Smooth muscle cell (in vitro differentiated cells): ENCODE measurements around the gene PTPRM. TPM values are rescaled to one million over a fixed set of nuclear protein-coding genes. Genes with fewer than 3 reads are reported as not detected.

ENCODE experiments used
- DNase-seq: peaks from one replicate; lab custom pipeline; 2025; ENCODE audit not compliant: unreplicated experiment; lab: John Stamatoyannopoulos, UW
- H2AFZ ChIP-seq: fragments of 200-600 bp; sonication (generic); 2 replicates; pipeline ENCODE4 v1.6.0; 2016; ENCODE audit warnings: antibody characterized with exemption, low read depth, mild to moderate bottlenecking
- H3F3A ChIP-seq: fragments of 200-600 bp; sonication (generic); 2 replicates; pipeline ENCODE4 v1.6.0; 2017; ENCODE audit warnings: antibody characterized with exemption, low read depth
- H3K27ac ChIP-seq: fragments of 200-600 bp; sonication (generic); 2 replicates; pipeline ENCODE4 v1.5.1; 2016; ENCODE audit warnings: low read depth, mild to moderate bottlenecking
- H3K27me3 ChIP-seq: fragments of 200-600 bp; sonication (generic); 2 replicates; pipeline ENCODE4 v1.6.1; 2016; ENCODE audit warnings: low read depth, mild to moderate bottlenecking
- H3K36me3 ChIP-seq: fragments of 200-600 bp; sonication (generic); 2 replicates; pipeline ENCODE4 v1.5.1; 2016; ENCODE audit warnings: low read depth
- H3K4me1 ChIP-seq: fragments of 200-600 bp; sonication (generic); 2 replicates; pipeline ENCODE4 v1.5.1; 2016; ENCODE audit warnings: low read depth
- H3K4me2 ChIP-seq: fragments of 200-600 bp; sonication (generic); 2 replicates; pipeline ENCODE4 v1.6.0; 2016; ENCODE audit warnings: mild to moderate bottlenecking
- H3K4me3 ChIP-seq: fragments of 200-600 bp; sonication (generic); 2 replicates; pipeline ENCODE4 v1.5.1; 2016; ENCODE audit warnings: mild to moderate bottlenecking
- H3K79me2 ChIP-seq: fragments of 200-600 bp; sonication (generic); 2 replicates; pipeline ENCODE4 v1.6.0; 2016; ENCODE audit warnings: low read depth, mild to moderate bottlenecking
- H3K9ac ChIP-seq: fragments of 200-600 bp; sonication (generic); 2 replicates; pipeline ENCODE4 v1.6.0; 2016; ENCODE audit warnings: low read depth
- H3K9me3 ChIP-seq: fragments of 200-600 bp; sonication (generic); replicated peaks from 2 replicates; pipeline ENCODE4 v1.5.1; 2016; ENCODE audit warnings: low read depth
- H4K20me1 ChIP-seq: fragments of 200-600 bp; sonication (generic); 2 replicates; pipeline ENCODE4 v1.6.0; 2016; ENCODE audit warnings: low read depth
- WGBS: methylation state at CpG from one replicate; pipeline ENCODE4 v1.1.7; 2016; ENCODE audit warnings: low lambda C conversion rate; 5-methylcytosine and 5-hydroxymethylcytosine counted together
- polyA plus RNA-seq: library from polyadenylated mRNA; unstranded; fragments of >200 nt; fragmentation: Nextera tagmentation; extraction: Ambion mirVana; gene quantifications from 2 replicates; pipeline ENCODE4 v1.2.1, GENCODE V29; 2016
- total RNA-seq: library from RNA; depleted of rRNA; stranded (reverse); fragments of >200 nt; gene quantifications from 2 replicates; pipeline ENCODE4 v1.2.3, GENCODE V29; 2014
- TF ChIP-seq, protein P1 (sequence below): fragments of 200-600 bp; sonication (generic); IDR thresholded peaks from 2 replicates; pipeline ENCODE4 v1.5.1; 2017; ENCODE audit warnings: borderline replicate concordance, mild to moderate bottlenecking, antibody characterized with exemption; ENCODE audit not compliant: insufficient read depth, poor library complexity, severe bottlenecking

The PTPRM gene
- total and polyA plus RNA-seq, 2 experiments from 2014 or later, result 57.5 to 115 TPM

DNA sequence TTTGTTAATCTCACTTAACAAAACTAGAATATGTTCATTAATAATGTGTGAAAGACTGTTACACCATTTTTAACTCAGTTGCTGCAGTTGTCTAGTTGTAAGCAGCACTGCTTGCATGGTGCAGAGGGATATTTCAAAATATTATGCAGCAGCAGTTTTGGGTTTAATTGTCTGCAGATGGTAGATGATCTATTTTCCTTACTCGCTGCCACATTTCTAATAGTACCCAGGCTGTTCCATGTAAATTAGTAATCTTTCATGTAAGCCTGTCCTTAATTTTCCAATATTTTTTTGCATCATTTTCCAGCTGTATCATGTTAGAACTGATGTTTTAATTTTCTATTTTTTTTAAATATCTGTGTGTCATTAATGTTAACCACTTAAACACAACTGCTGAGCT lies 554.0 kb downstream of the PTPRM start:
- H3K79me2 ChIP-seq, result no peaks in the 10 kb centered on the region
- H3F3A ChIP-seq, result no peaks in the 10 kb centered on the region
- no peak for DNase-seq
- H3K9ac ChIP-seq, result no peak overlapping the region
- H2AFZ ChIP-seq, result no peak overlapping the region
- no peak overlapping the region for H3K27ac ChIP-seq
- no peak overlapping the region for H3K4me3 ChIP-seq
- H3K4me1 ChIP-seq, result peaks cover 9% of the 10 kb centered on the region
- H3K36me3 ChIP-seq, result no peaks in the 10 kb centered on the region
- TF ChIP-seq, protein P1, sequence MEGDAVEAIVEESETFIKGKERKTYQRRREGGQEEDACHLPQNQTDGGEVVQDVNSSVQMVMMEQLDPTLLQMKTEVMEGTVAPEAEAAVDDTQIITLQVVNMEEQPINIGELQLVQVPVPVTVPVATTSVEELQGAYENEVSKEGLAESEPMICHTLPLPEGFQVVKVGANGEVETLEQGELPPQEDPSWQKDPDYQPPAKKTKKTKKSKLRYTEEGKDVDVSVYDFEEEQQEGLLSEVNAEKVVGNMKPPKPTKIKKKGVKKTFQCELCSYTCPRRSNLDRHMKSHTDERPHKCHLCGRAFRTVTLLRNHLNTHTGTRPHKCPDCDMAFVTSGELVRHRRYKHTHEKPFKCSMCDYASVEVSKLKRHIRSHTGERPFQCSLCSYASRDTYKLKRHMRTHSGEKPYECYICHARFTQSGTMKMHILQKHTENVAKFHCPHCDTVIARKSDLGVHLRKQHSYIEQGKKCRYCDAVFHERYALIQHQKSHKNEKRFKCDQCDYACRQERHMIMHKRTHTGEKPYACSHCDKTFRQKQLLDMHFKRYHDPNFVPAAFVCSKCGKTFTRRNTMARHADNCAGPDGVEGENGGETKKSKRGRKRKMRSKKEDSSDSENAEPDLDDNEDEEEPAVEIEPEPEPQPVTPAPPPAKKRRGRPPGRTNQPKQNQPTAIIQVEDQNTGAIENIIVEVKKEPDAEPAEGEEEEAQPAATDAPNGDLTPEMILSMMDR, result no peak
- WGBS, result 100% methylated on average over 1 of the region's 1 CpG
- H4K20me1 ChIP-seq, result no peaks in the 10 kb centered on the region
- no peaks in the 10 kb centered on the region for H3K9me3 ChIP-seq
- H3K4me2 ChIP-seq, result no peak overlapping the region
- no peaks in the 10 kb centered on the region for H3K27me3 ChIP-seq

DNA sequence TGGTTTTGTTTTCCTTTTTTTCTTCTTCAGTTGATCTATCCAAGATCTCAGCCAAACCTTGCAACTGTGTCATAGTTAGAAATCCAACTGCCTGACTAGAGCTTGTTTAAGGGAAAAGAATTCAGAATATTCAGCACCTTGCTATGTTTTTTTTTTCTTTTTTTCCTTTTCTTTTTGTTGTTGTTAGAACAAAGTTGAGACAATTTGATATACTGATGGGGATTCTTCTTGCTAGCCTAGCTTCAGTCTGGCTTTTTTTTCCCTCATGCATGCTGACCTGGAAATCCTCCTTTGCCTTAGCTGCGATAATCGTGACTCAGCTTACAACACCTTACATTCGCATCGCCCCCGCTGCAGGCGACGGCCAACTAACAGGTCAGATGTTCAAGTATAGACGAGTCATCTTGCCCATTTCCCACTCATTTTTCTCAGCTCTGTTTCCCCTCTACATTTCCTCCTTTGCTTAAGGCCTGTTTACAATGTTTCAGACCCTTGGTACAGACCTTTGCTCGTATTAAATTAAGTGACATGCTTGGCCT lies 554.9 kb downstream of the PTPRM start:
- H3K27me3 ChIP-seq, result no peaks in the 10 kb centered on the region
- H3K9me3 ChIP-seq, result no peaks in the 10 kb centered on the region
- no peak overlapping the region for H3K4me3 ChIP-seq
- 46% methylated on average over 9 of the region's 9 CpGs for WGBS
- H3F3A ChIP-seq, result no peaks in the 10 kb centered on the region
- H3K4me2 ChIP-seq, result no peak overlapping the region
- TF ChIP-seq, protein P1, result no peak
- no peaks in the 10 kb centered on the region for H3K79me2 ChIP-seq
- H3K9ac ChIP-seq, result no peak overlapping the region
- H3K36me3 ChIP-seq, result no peaks in the 10 kb centered on the region
- H3K27ac ChIP-seq, result peak overlapping the region; percentile 40
- H4K20me1 ChIP-seq, result no peaks in the 10 kb centered on the region
- DNase-seq, result no peak
- no peak overlapping the region for H2AFZ ChIP-seq
- peaks cover 9% of the 10 kb centered on the region for H3K4me1 ChIP-seq

DNA sequence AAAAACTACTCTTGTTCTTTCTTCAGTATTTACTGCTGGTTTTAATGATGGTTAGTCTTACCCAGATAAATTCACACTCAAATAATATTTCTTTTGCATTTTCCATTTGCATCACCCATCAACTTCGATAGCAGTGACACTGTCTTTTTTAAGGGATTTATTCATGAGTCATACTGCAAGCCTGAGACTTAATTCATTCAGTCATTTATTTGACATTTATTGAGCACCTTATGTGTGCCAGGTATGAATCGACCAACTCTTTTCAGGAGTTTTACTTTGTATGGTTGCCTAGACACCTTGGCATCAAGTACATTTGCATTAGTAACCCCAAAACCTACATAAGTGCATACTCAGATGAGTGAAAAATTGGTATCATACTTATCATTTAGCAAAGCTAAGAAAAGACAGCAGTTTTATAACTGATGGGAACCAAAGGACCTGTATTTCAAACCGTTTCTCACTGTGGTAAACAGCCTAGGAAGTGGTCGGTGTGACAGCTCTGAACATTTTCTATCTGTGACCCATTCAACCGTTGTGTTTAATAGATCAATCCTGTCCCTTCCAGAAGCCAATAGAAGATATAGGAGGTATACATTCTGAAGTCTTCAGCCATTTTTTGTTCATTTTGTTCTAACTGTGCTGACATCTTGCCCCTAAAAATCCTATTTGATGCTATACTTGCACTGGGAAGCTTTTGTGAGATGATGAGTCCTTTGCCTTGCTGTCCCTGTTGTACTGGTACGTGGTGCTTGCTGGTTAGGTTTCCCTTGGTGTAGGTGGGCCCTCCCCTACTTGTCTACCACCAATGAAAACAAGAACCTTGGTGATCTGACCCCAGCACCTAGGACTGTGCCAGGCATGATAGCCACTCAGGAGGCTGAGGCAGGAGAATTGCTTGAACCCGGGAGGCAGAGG lies 557.4 kb downstream of the PTPRM start:
- peaks cover 9% of the 10 kb centered on the region for H3K4me1 ChIP-seq
- no peaks in the 10 kb centered on the region for H3F3A ChIP-seq
- TF ChIP-seq, protein P1, result no peak
- no peak overlapping the region for H2AFZ ChIP-seq
- H3K36me3 ChIP-seq, result no peaks in the 10 kb centered on the region
- H3K9ac ChIP-seq, result no peak overlapping the region
- H3K9me3 ChIP-seq, result no peaks in the 10 kb centered on the region
- no peaks in the 10 kb centered on the region for H3K27me3 ChIP-seq
- no peak overlapping the region for H3K4me2 ChIP-seq
- H3K4me3 ChIP-seq, result no peak overlapping the region
- DNase-seq, result no peak
- no peaks in the 10 kb centered on the region for H4K20me1 ChIP-seq
- no peaks in the 10 kb centered on the region for H3K79me2 ChIP-seq
- H3K27ac ChIP-seq, result peak overlapping the region; percentile 34
- WGBS, result 63% methylated on average over 7 of the region's 7 CpGs
